AG04450 (cell line): Measurements from ENCODE around the gene MLST8. TPM values are rescaled to one million over a fixed set of nuclear protein-coding genes. Genes with fewer than 3 reads are reported as not detected.

Experiments used
- CTCF ChIA-PET: fragments of 300-600, 350-600 bp; formaldehyde crosslinking; extraction: SDS; loops from one replicate; lab custom pipeline; 2022; ENCODE audit warnings: antibody characterized with exemption, inconsistent platforms; lab: Charles Lee
- POLR2A ChIA-PET: fragments of 350-600 bp; formaldehyde crosslinking; extraction: SDS; loops from one replicate; lab custom pipeline; 2021; ENCODE audit warnings: antibody characterized with exemption, inconsistent platforms; lab: Yijun Ruan, JAX
- DNase-seq: peaks from one replicate; pipeline ENCODE4 v3.0.0-alpha.2; 2011; ENCODE audit warnings: low read depth, low spot score
- H3K27ac ChIP-seq: one replicate; pipeline ENCODE4 v1.5.1; 2012; ENCODE audit warnings: low read depth, low read length, control low read depth
- H3K27me3 ChIP-seq: one replicate; pipeline ENCODE4 v1.6.0; 2012; ENCODE audit warnings: low read length; ENCODE audit not compliant: control insufficient read depth, insufficient read depth
- H3K4me3 ChIP-seq: 2 replicates; pipeline ENCODE4 v1.5.1; 2011; ENCODE audit warnings: mild to moderate bottlenecking, low read depth, low read length, control low read depth
- H3K9me3 ChIP-seq: 2 replicates; pipeline ENCODE4 v1.5.1; 2012; ENCODE audit warnings: low read length; ENCODE audit not compliant: control insufficient read depth, insufficient read depth
- polyA plus RNA-seq: library from polyadenylated mRNA; depleted of rRNA; stranded (reverse); fragments of >200 nt; gene quantifications from 2 replicates; pipeline ENCODE4 v1.2.3, GENCODE V29; 2011
- TF ChIP-seq, protein P1 (sequence below): IDR thresholded peaks from 2 replicates; pipeline ENCODE4 v1.5.1; 2011; ENCODE audit warnings: low read depth, low read length, control low read depth, inconsistent platforms

MLST8 gene
- polyA plus RNA-seq, 1 experiment, result 41.1 TPM

DNA sequence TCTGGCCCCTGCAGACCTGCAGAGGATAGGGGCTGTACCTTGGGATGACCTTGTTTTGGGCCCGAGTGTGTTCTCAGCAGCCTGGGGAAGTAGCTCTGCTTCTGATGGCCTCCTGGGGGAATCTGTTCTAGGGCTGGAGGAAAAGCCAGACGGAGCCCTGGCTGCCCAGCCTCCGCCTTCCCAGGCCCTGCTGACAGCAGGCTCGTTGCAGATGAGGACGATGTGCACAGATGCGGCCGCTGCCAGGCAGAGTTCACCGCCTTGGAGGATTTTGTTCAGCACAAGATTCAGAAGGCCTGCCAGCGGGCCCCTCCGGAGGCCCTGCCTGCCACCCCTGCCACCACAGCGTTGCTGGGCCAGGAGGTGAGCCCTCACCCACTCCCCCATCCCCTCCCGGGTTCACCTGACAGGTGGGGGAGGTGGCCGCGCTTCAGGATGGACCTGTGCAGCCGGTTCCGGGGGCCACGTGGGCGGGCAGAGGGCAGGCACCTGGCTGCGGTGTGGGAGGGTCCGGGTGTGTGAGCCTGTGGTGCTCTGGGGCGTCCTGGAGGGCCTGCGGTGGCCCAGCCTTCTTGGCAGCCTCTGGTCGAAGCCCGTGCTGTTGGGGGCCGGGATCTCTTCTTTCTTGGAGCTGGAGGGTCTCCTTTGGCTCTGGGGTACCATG lies 23.0 kb downstream of the MLST8 start:
- Histone ChIP-seq H3K9me3 (no peaks in the 10 kb centered on the region; the same call in 1 of the 2 replicates), H3K27me3 (no peaks in the 10 kb centered on the region), H3K27ac (no peak overlapping the region), H3K4me3 (no peak overlapping the region)
- POLR2A ChIA-PET, result no interaction called here
- CTCF ChIA-PET, result no interaction called here
- TF ChIP-seq, protein P1, sequence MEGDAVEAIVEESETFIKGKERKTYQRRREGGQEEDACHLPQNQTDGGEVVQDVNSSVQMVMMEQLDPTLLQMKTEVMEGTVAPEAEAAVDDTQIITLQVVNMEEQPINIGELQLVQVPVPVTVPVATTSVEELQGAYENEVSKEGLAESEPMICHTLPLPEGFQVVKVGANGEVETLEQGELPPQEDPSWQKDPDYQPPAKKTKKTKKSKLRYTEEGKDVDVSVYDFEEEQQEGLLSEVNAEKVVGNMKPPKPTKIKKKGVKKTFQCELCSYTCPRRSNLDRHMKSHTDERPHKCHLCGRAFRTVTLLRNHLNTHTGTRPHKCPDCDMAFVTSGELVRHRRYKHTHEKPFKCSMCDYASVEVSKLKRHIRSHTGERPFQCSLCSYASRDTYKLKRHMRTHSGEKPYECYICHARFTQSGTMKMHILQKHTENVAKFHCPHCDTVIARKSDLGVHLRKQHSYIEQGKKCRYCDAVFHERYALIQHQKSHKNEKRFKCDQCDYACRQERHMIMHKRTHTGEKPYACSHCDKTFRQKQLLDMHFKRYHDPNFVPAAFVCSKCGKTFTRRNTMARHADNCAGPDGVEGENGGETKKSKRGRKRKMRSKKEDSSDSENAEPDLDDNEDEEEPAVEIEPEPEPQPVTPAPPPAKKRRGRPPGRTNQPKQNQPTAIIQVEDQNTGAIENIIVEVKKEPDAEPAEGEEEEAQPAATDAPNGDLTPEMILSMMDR, result no peak
- DNase-seq, result no peak

DNA sequence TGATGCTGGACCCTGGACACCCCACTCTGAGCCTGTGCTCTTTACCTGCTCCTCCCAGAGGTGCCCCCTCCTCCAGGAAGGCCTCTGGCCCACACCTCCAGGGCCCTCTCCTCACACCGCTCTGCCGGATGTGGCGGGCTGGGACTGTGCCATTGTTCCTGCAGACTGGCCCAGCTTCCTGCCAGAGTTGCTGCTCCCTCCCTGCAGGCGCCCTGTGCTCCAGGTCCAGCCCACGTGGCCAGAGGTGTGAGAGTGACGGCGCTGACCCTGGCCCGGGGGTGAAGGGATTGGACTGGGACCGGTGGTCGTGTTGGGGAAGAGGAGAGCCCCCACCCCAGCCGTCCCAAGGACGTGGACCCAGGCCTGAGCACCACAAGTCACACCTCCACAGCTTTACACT lies 23.8 kb downstream of the MLST8 start:
- CTCF ChIA-PET, result no interaction called here
- Histone ChIP-seq H3K27me3 (no peaks in the 10 kb centered on the region), H3K4me3 (no peak overlapping the region), H3K9me3 (no peaks in the 10 kb centered on the region; the same call in 1 of the 2 replicates), H3K27ac (no peak overlapping the region)
- DNase-seq, result no peak
- TF ChIP-seq, protein P1, result no peak
- POLR2A ChIA-PET, result no interaction called here

DNA sequence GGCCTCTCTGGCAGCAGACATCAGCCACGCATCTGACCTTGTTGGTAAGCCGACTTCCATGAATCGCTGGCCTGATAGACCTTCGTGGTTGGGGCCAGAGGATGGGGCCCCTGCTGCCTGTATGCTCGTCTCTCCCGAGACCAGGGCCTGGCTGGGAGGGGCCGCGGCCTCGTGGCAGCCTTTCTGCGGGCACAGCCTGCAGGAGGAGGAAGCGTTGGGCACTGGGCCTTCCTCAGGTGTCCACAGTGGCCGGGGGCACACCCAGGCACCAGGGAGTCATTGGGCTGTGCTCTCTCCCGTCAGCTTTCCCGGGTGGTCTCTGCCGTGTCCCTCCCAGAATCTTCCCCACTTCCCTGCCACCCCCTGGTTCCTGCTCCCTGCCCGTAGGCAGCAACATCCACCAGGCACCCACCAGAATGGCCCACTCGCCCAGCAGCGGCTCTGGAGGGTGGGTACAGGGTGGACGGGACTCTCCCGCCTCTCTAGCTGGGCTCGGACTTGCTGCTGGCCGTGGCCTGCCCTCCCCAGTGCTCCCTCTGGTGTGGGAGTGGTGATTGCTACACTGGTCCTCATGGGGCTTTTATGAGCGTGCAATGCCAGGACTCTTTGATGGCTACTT lies 24.5 kb downstream of the MLST8 start:
- H3K4me3 ChIP-seq, result no peak overlapping the region
- ChIA-PET POLR2A (interaction anchor here (0.7 kb wide), 1 partner anchor 294 kb away, joined by 5 read pairs; no protein-coding TSS in a partner anchor), CTCF (no interaction called here)
- H3K9me3 ChIP-seq, result no peaks in the 10 kb centered on the region; the same call in 1 of the 2 replicates
- no peaks in the 10 kb centered on the region for H3K27me3 ChIP-seq
- no peak overlapping the region for H3K27ac ChIP-seq
- TF ChIP-seq, protein P1, result no peak
- DNase-seq, result no peak

DNA sequence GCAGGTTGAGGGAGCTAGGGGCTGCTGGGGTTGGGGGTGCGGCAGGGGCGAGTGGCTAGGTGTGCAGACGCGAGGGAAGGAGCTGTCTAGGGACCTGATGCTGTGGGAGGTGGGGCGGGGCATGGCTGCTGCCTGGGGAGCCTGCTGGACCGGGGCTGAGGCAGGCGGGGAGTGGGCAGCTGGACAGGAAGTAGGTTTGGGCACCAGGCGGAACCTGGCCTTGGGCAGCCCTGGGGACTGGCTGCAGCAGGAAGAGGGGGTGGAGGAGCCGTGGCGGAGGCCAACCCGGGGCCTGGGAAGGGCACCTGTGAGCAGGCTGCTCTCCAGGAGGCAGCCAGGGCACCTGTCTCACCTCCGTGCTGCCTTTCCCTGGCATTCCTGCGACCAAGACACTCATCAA lies 25.1 kb downstream of the MLST8 start:
- DNase-seq, result no peak
- H3K9me3 ChIP-seq, result no peaks in the 10 kb centered on the region; the same call in 1 of the 2 replicates
- CTCF ChIA-PET, result no interaction called here
- H3K27me3 ChIP-seq, result no peaks in the 10 kb centered on the region
- no peak overlapping the region for H3K4me3 ChIP-seq
- H3K27ac ChIP-seq, result no peak overlapping the region
- TF ChIP-seq, protein P1, result no peak
- POLR2A ChIA-PET, result interaction anchor here (0.6 to 0.7 kb wide), 2 partner anchors 235 to 295 kb away, joined by 5 to 7 read pairs; no protein-coding TSS in a partner anchor
